Measurements from ENCODE around the gene ARHGEF18. TPM values are rescaled to one million over a fixed set of nuclear protein-coding genes. Genes with fewer than 3 reads are reported as not detected.
"Not testable (repeated sequence)": the region's sequence is repeated elsewhere in the genome, so short reads cannot be mapped to it uniquely, and the experiment has no call there.

The ARHGEF18 gene
- total RNA-seq: 10 to 100 TPM; 78.3 to 88.2 TPM

DNA sequence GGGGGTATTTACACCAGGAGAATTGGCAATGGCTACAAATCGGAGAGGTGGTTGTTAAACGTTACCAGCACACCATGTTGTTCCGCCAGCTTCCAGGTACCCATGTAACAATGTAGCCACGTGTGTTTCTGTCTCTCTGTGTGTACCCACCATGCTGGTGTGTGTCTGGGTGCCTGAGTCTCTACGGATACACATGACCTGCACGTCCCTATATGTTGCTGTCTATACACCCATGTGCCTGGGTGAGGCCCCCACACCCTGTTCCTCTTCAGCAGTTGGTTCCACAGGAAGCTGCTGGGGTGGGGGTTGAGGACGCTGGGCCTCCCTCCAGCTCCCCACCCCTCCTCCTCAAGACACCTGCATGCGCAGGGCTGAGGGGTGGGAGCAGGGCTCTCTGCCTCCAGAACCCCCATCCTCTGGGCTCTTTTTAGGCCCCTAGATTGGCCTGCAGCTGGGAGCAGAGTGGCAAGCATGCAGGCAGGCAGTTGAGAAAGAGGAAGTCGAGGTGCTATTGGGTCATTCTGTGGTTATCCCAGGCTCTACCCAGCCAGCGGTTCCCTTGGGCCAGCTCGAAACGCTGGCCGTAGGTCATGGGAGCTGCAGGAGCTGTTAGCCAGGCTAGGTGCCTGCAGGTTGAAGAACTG is at the start of gene ARHGEF18:
ARHGEF18 (plus strand) TSS at position 351 of the 644 bp plus-strand sequence. CDS start 13,954 bp downstream, outside the sequence.
- H3K9me3 Mint-ChIP-seq: peaks cover 8% of the 10 kb centered on the region
- ChIA-PET CTCF (interaction anchor here (1.1 to 2.4 kb wide), 3 partner anchors 11 to 141 kb away, joined by 3 to 8 read pairs (median 3); no protein-coding TSS in a partner anchor), POLR2A (interaction anchor here (0.6 kb wide), 1 partner anchor 612 kb away, joined by 3 read pairs; no protein-coding TSS in a partner anchor)
- DNase-seq: peak; percentile 80
- H3K36me3 Mint-ChIP-seq (ENCODE audit: low read depth): peaks cover 44% of the 10 kb centered on the region
- H3K4me3 Mint-ChIP-seq: peak within 1 kb of the TSS; percentile 100
- H3K27ac Mint-ChIP-seq: peak within 1 kb of the TSS; percentile 93
- H3K4me1 Mint-ChIP-seq: peaks cover 67% of the 10 kb centered on the region
- H3K27me3 Mint-ChIP-seq: no peaks in the 10 kb centered on the region

GRCh38 chr19:7301525-7301924 is 47.2 kb upstream of the ARHGEF18 start:
- H3K27me3 Mint-ChIP-seq: peaks cover 15% of the 10 kb centered on the region
- no peaks in the 10 kb centered on the region for H3K4me1 Mint-ChIP-seq
- ChIA-PET POLR2A (no interaction called here), CTCF (no interaction called here)
- H3K27ac Mint-ChIP-seq: no peak overlapping the region
- H3K9me3 Mint-ChIP-seq: no peaks in the 10 kb centered on the region
- H3K4me3 Mint-ChIP-seq: no peak overlapping the region
- no peaks in the 10 kb centered on the region for H3K36me3 Mint-ChIP-seq (ENCODE audit: low read depth)
- no peak for DNase-seq

- Mint-ChIP-seq H3K27me3 (peaks cover 9% of the 10 kb centered on the region), H3K36me3 (ENCODE audit: low read depth) (no peaks in the 10 kb centered on the region), H3K27ac (no peak overlapping the region), H3K9me3 (no peaks in the 10 kb centered on the region), H3K4me1 (no peaks in the 10 kb centered on the region), H3K4me3 (no peak overlapping the region)
- ChIA-PET CTCF (no interaction called here), POLR2A (no interaction called here)
- no peak for DNase-seq
These were observed 45.3 kb upstream of the ARHGEF18 start for GRCh38 chr19:7303470-7303869.

DNA sequence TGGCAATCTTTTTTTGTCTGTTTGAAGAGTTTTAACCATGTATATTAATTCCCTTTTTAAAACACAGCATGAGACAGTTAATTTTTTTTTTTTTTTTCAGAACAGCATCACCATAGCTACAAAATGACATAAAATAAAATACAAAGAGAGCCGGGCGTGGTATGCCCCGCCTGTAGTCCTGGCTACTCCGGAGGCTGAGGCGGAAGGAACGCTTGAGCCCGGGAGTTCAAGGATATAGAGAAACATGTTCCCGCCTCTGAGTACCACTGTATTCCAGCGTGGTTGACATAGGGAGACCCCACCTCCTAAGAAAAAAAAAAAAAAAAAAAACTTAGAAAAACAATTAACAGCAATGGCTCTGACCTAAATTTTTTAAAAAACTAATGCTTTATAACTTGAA is 44.5 kb upstream of the ARHGEF18 start:
- no peaks in the 10 kb centered on the region for H3K4me1 Mint-ChIP-seq
- DNase-seq: no peak
- ChIA-PET POLR2A (no interaction called here), CTCF (interaction anchor here (0.7 kb wide), 1 partner anchor 74 kb away, joined by 3 read pairs; no protein-coding TSS in a partner anchor)
- no peaks in the 10 kb centered on the region for H3K9me3 Mint-ChIP-seq
- H3K36me3 Mint-ChIP-seq (ENCODE audit: low read depth): no peaks in the 10 kb centered on the region
- H3K4me3 Mint-ChIP-seq: no peak overlapping the region
- H3K27me3 Mint-ChIP-seq: peaks cover 6% of the 10 kb centered on the region
- no peak overlapping the region for H3K27ac Mint-ChIP-seq

- Mint-ChIP-seq H3K27me3 (no peaks in the 10 kb centered on the region), H3K9me3 (no peaks in the 10 kb centered on the region), H3K4me1 (no peaks in the 10 kb centered on the region), H3K27ac (no peak overlapping the region), H3K36me3 (ENCODE audit: low read depth) (no peaks in the 10 kb centered on the region), H3K4me3 (no peak overlapping the region)
- ChIA-PET POLR2A (no interaction called here), CTCF (interaction anchor here (0.7 kb wide), 1 partner anchor 36 kb away, joined by 3 read pairs; no protein-coding TSS in a partner anchor)
- no peak for DNase-seq
These were observed 41.0 kb upstream of the ARHGEF18 start for GRCh38 chr19:7307590-7308218.

- H3K27ac Mint-ChIP-seq; H3K27me3 Mint-ChIP-seq; DNase-seq; POLR2A ChIA-PET; H3K4me1 Mint-ChIP-seq; H3K36me3 Mint-ChIP-seq (ENCODE audit: low read depth); H3K9me3 Mint-ChIP-seq; H3K4me3 Mint-ChIP-seq; CTCF ChIA-PET: not testable (repeated sequence)
These were observed 40.4 kb upstream of the ARHGEF18 start for GRCh38 chr19:7308327-7308726.

GRCh38 chr19:7311911-7312310 is 36.8 kb upstream of the ARHGEF18 start:
- no peak overlapping the region for H3K4me3 Mint-ChIP-seq
- no peaks in the 10 kb centered on the region for H3K36me3 Mint-ChIP-seq (ENCODE audit: low read depth)
- DNase-seq: no peak
- no peaks in the 10 kb centered on the region for H3K9me3 Mint-ChIP-seq
- no peaks in the 10 kb centered on the region for H3K27me3 Mint-ChIP-seq
- H3K27ac Mint-ChIP-seq: no peak overlapping the region
- no peaks in the 10 kb centered on the region for H3K4me1 Mint-ChIP-seq
- POLR2A ChIA-PET: no interaction called here
- CTCF ChIA-PET: interaction anchor here (1.1 kb wide), 1 partner anchor 211 kb away, joined by 3 read pairs; no protein-coding TSS in a partner anchor

DNA sequence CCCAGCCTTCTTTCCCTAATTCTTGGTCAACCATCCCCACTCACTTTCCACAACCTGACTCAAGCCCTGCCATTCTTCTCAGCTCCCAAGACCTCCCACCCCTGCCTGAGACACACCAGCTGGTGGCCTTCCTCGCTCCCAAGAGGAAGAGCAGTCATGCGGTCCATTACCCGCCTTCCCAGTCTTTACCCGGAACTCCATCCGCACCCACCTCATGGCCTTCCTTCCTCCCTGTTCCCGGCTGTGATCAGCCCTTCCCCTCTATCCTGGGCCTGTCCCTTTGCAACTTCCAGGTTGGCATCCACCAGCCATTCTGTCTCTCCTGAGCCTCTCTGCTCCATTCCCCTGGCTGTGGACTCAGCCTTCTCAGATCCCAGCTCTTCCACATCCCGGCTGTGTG is 35.9 kb upstream of the ARHGEF18 start:
- Mint-ChIP-seq H3K4me1 (no peaks in the 10 kb centered on the region), H3K9me3 (no peaks in the 10 kb centered on the region), H3K27me3 (no peaks in the 10 kb centered on the region), H3K27ac (no peak overlapping the region), H3K36me3 (ENCODE audit: low read depth) (no peaks in the 10 kb centered on the region), H3K4me3 (no peak overlapping the region)
- ChIA-PET POLR2A (no interaction called here), CTCF (no interaction called here)
- no peak for DNase-seq

GRCh38 chr19:7318176-7318575 is 30.6 kb upstream of the ARHGEF18 start:
- CTCF ChIA-PET: no interaction called here

DNA sequence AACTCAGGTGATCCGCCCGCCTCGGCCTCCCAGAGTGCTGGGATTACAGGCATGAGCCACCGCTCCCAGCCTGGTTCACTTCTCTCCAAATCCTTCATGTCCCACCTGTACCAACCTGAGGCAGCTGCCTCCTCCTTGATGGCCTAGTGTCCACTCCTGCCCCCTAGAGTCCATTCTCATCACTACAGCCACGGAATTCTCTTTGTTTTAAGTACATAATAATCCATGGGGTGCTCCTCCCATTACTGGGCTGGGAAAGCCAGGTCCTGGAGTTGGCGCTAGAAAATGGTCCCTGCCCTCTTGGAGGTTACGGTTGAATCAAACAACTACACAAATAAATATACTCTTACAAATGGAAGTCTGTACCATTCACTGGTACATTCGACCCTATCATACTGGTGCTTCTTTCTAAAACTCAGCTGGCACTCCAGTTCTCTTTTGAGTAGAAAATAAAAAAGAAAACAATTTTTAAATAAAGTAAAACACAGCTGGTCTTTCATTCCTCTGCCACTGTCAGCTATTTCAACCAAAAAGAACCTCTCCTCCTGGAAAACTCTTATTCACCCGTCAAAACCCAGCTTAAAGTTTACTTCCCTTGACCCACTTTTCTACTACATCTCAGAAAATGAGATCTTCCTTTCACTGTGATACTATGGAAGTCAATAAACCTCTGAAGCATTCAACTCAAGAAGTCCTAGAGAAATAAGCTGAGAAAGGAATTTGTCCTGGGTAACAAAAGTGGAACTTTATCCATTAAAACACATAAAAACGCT is 22.4 kb upstream of the ARHGEF18 start:
- no peak overlapping the region for H3K4me3 Mint-ChIP-seq
- peaks cover 3% of the 10 kb centered on the region for H3K27me3 Mint-ChIP-seq
- H3K27ac Mint-ChIP-seq: no peak overlapping the region
- no peaks in the 10 kb centered on the region for H3K4me1 Mint-ChIP-seq
- ChIA-PET POLR2A (no interaction called here), CTCF (interaction anchor here (0.5 kb wide), 1 partner anchor 182 kb away, joined by 3 read pairs; no protein-coding TSS in a partner anchor)
- peaks cover 2% of the 10 kb centered on the region for H3K9me3 Mint-ChIP-seq
- DNase-seq: peak; percentile 53
- no peaks in the 10 kb centered on the region for H3K36me3 Mint-ChIP-seq (ENCODE audit: low read depth)

More at GRCh38 chr19:7318176-7318575, 30.6 kb upstream of the ARHGEF18 start:
- Mint-ChIP-seq H3K9me3 (peaks cover 5% of the 10 kb centered on the region), H3K27me3 (no peaks in the 10 kb centered on the region), H3K27ac (no peak overlapping the region), H3K4me3 (no peak overlapping the region), H3K4me1 (no peaks in the 10 kb centered on the region), H3K36me3 (ENCODE audit: low read depth) (no peaks in the 10 kb centered on the region)
- DNase-seq: no peak
- POLR2A ChIA-PET: no interaction called here

GRCh38 chr19:7327802-7328201 is 20.9 kb upstream of the ARHGEF18 start:
- no peaks in the 10 kb centered on the region for H3K4me1 Mint-ChIP-seq
- CTCF ChIA-PET: interaction anchor here (0.6 kb wide), 2 partner anchors 136 to 545 kb away, joined by 3 to 4 read pairs; no protein-coding TSS in a partner anchor
- no peak for DNase-seq
- H3K4me3 Mint-ChIP-seq: no peak overlapping the region
- H3K9me3 Mint-ChIP-seq: peaks cover 2% of the 10 kb centered on the region
- no peak overlapping the region for H3K27ac Mint-ChIP-seq
- peaks cover 3% of the 10 kb centered on the region for H3K27me3 Mint-ChIP-seq
- no peaks in the 10 kb centered on the region for H3K36me3 Mint-ChIP-seq (ENCODE audit: low read depth)
- POLR2A ChIA-PET: no interaction called here

DNA sequence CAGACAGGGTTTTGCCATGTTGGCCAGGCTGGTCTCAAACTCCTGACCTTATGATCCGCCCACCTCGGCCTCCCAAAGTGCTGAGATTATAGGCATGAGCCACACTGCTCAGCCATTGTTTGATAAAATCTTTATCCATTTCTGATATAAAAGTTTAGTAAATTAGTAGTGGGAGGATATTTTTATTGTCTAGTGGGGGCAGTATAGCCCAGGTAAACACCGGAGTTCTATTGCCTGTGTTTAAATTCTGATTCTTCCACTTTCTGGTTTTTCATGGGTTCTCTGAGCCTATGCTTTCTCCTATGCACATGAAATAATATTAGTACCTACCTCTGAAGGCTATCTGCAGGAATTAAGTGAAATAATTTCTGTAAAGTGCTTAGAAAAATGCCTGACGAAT is 20.1 kb upstream of the ARHGEF18 start:
- Mint-ChIP-seq H3K27me3 (peaks cover 3% of the 10 kb centered on the region), H3K9me3 (peaks cover 2% of the 10 kb centered on the region), H3K4me1 (no peaks in the 10 kb centered on the region), H3K36me3 (ENCODE audit: low read depth) (no peaks in the 10 kb centered on the region), H3K4me3 (no peak overlapping the region), H3K27ac (no peak overlapping the region)
- POLR2A ChIA-PET: no interaction called here
- CTCF ChIA-PET: interaction anchor here (0.6 to 1.1 kb wide), 3 partner anchors 11 to 139 kb away, joined by 3 read pairs; no protein-coding TSS in a partner anchor
- DNase-seq: no peak

DNA sequence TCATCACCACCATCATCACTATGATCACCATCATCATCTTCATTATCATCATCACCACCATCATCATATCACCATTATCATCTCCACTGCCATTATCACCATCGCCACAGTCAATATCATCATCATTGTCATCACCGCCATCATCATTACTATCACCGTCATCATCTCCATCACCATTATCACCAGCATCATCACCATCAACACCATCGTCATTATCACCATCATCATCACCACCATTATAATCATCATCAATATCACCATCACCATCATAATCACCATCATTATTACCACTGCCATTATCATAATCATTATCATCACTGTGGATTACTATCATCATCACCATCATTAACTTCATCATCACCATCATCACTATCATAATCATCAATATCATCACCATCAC is 17.3 kb upstream of the ARHGEF18 start:
- H3K4me3 Mint-ChIP-seq: no peak overlapping the region
- ChIA-PET CTCF (no interaction called here), POLR2A (no interaction called here)
- no peaks in the 10 kb centered on the region for H3K4me1 Mint-ChIP-seq
- no peak overlapping the region for H3K27ac Mint-ChIP-seq
- DNase-seq: no peak
- peaks cover 3% of the 10 kb centered on the region for H3K27me3 Mint-ChIP-seq
- H3K36me3 Mint-ChIP-seq (ENCODE audit: low read depth): no peaks in the 10 kb centered on the region
- H3K9me3 Mint-ChIP-seq: no peaks in the 10 kb centered on the region
